Kidney (tissue), 14 donors: Measurements from ENCODE around the gene CENPU. TPM values are rescaled to one million over a fixed set of nuclear protein-coding genes. Genes with fewer than 3 reads are reported as not detected.

Source experiments
- DNase-seq, 5 donors: peaks; one replicate each; pipeline ENCODE4 v3.0.0-alpha.2; 2013 to 2020
- FAIRE-seq: peaks from 2 replicates; lab custom pipeline; 2012; peaks lifted over from hg19 to GRCh38; lab: Jason Lieb, UNC
- H3K27ac ChIP-seq, 2 donors: one replicate each; pipeline ENCODE4 v1.7.0; 2013; ENCODE audit warnings: low read depth in 2 of 2, low read length in 2 of 2, inconsistent platforms in 1 of 2
- H3K27me3 ChIP-seq: one replicate; pipeline ENCODE4 v1.7.1; 2013; ENCODE audit warnings: low read length, inconsistent platforms; ENCODE audit not compliant: control insufficient read depth, insufficient read depth
- H3K36me3 ChIP-seq, 3 donors: one replicate each; pipeline versions ENCODE4 v1.7.0 to v1.7.1; 2013; ENCODE audit warnings: low read length in 3 of 3, control low read depth in 1 of 3, inconsistent platforms in 1 of 3; ENCODE audit not compliant: insufficient read depth in 3 of 3, control insufficient read depth in 2 of 3
- H3K4me1 ChIP-seq, 3 donors: one replicate each; pipeline versions ENCODE4 v1.7.0 to v1.7.1; 2013; ENCODE audit warnings: low read length in 3 of 3, inconsistent platforms in 1 of 3, low read depth in 1 of 3; ENCODE audit not compliant: control insufficient read depth in 2 of 3, insufficient read depth in 2 of 3
- H3K4me3 ChIP-seq, 3 donors: one replicate each; pipeline versions ENCODE4 v1.7.0 to v1.8.1; 2013; ENCODE audit warnings: low read length in 3 of 3, control low read depth in 1 of 3, inconsistent platforms in 1 of 3
- H3K9ac ChIP-seq, 3 donors: one replicate each; pipeline versions ENCODE4 v1.7.0 to v1.7.1; 2013; ENCODE audit warnings: low read length in 3 of 3, control low read depth in 1 of 3, inconsistent platforms in 1 of 3
- H3K9me3 ChIP-seq, 3 donors: one replicate each; pipeline versions ENCODE4 v1.7.0 to v1.7.1; 2013; ENCODE audit warnings: low read length in 3 of 3, control low read depth in 1 of 3, inconsistent platforms in 1 of 3; ENCODE audit not compliant: control insufficient read depth in 2 of 3, insufficient read depth in 1 of 3
- CTCF ChIP-seq: IDR thresholded peaks from 3 replicates; pipeline ENCODE4 v1.5.1; 2012; ENCODE audit warnings: mild to moderate bottlenecking, moderate library complexity, borderline replicate concordance; ENCODE audit not compliant: insufficient read depth; ENCODE audit errors: extremely low read depth
- intact Hi-C: fragments of 100-400 bp; cut with DNase I; formaldehyde crosslinking; loops from one replicate; pipeline ENCODE4 v1.11.1; 2022
- polyA plus RNA-seq: library from polyadenylated mRNA; stranded (reverse); fragments of 350-450 nt; fragmentation: Illumina TruSeq; extraction: RNeasy Lipid Tissue Mini Kit (QIAGEN cat#74804); gene quantifications from one replicate; pipeline ENCODE4 v1.2.3, GENCODE V29; 2014; ENCODE audit warnings: low read depth, low replicate concordance; ENCODE audit not compliant: insufficient read depth
- total RNA-seq: library from RNA; stranded (reverse); fragmentation: NEBNext Ultra II Directional; extraction: Animal tissue kit (Norgen Biotek cat#: 25700); gene quantifications from one replicate; pipeline ENCODE4 v1.2.1, GENCODE V29; 2021
- donor health status: control.
- donor health status: control.
- donor health status: control.
- donor health status: control.
- donor health status: control.
- donor health status: DM: yes; HTN: yes; CAD: no.
- donor health status: Normal renal cell carcinoma (clear cell type).

CENPU gene
- total and polyA plus RNA-seq, 2 donors from 2014 or later, result 2.2 to 2.5 TPM

DNA sequence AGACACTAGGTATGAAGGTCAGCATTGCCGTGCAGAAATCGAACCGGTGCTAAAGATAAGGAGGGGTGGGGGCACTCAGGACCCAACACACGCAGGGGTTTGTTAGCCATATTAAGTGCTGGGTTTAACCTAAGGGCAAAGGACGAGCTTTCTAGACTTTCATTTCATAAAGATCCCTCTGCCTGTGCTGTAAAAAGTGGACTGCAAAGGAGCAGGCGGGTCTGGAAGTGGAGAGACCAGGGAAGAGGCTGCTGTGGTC is 85.9 kb downstream of the CENPU start:
- Histone ChIP-seq H3K4me1 (peaks cover 3 to 22% (median 19%) of the 10 kb centered on the region in 3 donors), H3K9ac (peak overlapping the region; percentile 70 to 96 (median 90)), H3K9me3 (no peaks in the 10 kb centered on the region), H3K27ac (peak overlapping the region; percentile 96 to 97), H3K27me3 (no peaks in the 10 kb centered on the region), H3K36me3 (no peaks in the 10 kb centered on the region), H3K4me3 (peak overlapping the region; percentile 90 to 91 (median 91))
- intact Hi-C loops, result no loop called here
- no peak for TF ChIP-seq CTCF
- DNase-seq (no peak), FAIRE-seq (no peak)

- Histone ChIP-seq H3K36me3 (no peaks in the 10 kb centered on the region), H3K9ac (peak overlapping the region; percentile 3 to 96 (median 90)), H3K27me3 (no peaks in the 10 kb centered on the region), H3K4me1 (peaks cover 3 to 22% (median 19%) of the 10 kb centered on the region in 3 donors), H3K9me3 (no peaks in the 10 kb centered on the region), H3K4me3 (peak overlapping the region; percentile 90 to 91 (median 91)), H3K27ac (peak overlapping the region; percentile 96 to 97)
- intact Hi-C loops, result no loop called here
- DNase-seq, result no peak
- no peak for TF ChIP-seq CTCF
- FAIRE-seq, result no peak
Measured at GRCh38 chr4:184647266-184648053, 86.4 kb downstream of the CENPU start.

GRCh38 chr4:184645904-184646610 is 87.8 kb downstream of the CENPU start:
- TF ChIP-seq CTCF, result no peak
- Histone ChIP-seq H3K4me1 (peaks cover 3 to 22% (median 19%) of the 10 kb centered on the region in 3 donors), H3K9me3 (no peaks in the 10 kb centered on the region), H3K27me3 (no peaks in the 10 kb centered on the region), H3K36me3 (no peaks in the 10 kb centered on the region), H3K4me3 (no peak overlapping the region), H3K27ac (no peak overlapping the region), H3K9ac (peak overlapping the region in 1 of 3 donors; percentile 10)
- FAIRE-seq (no peak), DNase-seq (no peak)
- intact Hi-C loops, result no loop called here
